Astrocyte (in vitro differentiated cells and primary cell): ENCODE results near the gene INSYN2B.

Source experiments
- CTCF ChIP-seq: IDR thresholded peaks from 2 replicates; pipeline ENCODE4 v1.5.1; 2011; ENCODE audit warnings: low read depth, mild to moderate bottlenecking, inconsistent platforms, low read length, moderate library complexity; ENCODE audit not compliant: insufficient read depth
- EZH2 ChIP-seq: IDR thresholded peaks from 2 replicates; pipeline ENCODE4 v1.6.1; 2012; ENCODE audit warnings: mild to moderate bottlenecking, low read length, inconsistent platforms; ENCODE audit not compliant: insufficient read depth

GRCh38 chr5:169920474-169920873, 59.8 kb downstream of the INSYN2B start:
- TF ChIP-seq EZH2: no peak
- TF ChIP-seq CTCF: no peak
